Esophagus muscularis mucosa (tissue), 4 donors: Measurements from ENCODE around the gene SPNS3. TPM values are rescaled to one million over a fixed set of nuclear protein-coding genes. Genes with fewer than 3 reads are reported as not detected.
A peak's percentile ranks its signal among the peaks of the same experiment; 100 is the strongest.

Source experiments
- DNase-seq: peaks from one replicate; pipeline ENCODE4 v3.0.0-alpha.2; 2017; ENCODE audit errors: extremely low spot score
- H3K27ac ChIP-seq, 4 donors: fragments of 200-600 bp; sonication (generic); replicated peaks in 1 of 4; 1 replicate in 3 of 4; 2 replicates in 1 of 4; pipeline ENCODE4 v1.5.1; 2016 to 2019; ENCODE audit warnings: mild to moderate bottlenecking in 1 of 4
- H3K27me3 ChIP-seq, 4 donors: fragments of 200-600 bp; sonication (generic); one replicate each; pipeline versions ENCODE4 v1.5.1 to v1.6.0; 2016 to 2019
- H3K36me3 ChIP-seq, 4 donors: fragments of 200-600 bp; sonication (generic); one replicate each; pipeline ENCODE4 v1.5.1; 2016 to 2019
- H3K4me1 ChIP-seq, 4 donors: fragments of 200-600 bp; sonication (generic); one replicate each; pipeline ENCODE4 v1.5.1; 2016 to 2019
- H3K4me3 ChIP-seq, 4 donors: fragments of 200-600 bp; sonication (generic); 1 replicate in 2 of 4; 2 replicates in 2 of 4; pipeline ENCODE4 v1.5.1; 2016 to 2019; ENCODE audit warnings: mild to moderate bottlenecking in 4 of 4, moderate library complexity in 1 of 4
- H3K9me3 ChIP-seq, 4 donors: fragments of 200-600 bp; sonication (generic); 1 replicate in 3 of 4; 2 replicates in 1 of 4; pipeline ENCODE4 v1.5.1; 2016 to 2019
- CTCF ChIP-seq, 3 experiments: fragments of 200-600 bp in 2 of 3; fragments of 450-650 bp in 1 of 3; sonication (generic) in 2 of 3; IDR thresholded peaks; one replicate each; pipeline ENCODE4 v1.5.1; 2017 to 2019; ENCODE audit warnings: antibody characterized with exemption in 3 of 3, mild to moderate bottlenecking in 2 of 3, moderate library complexity in 1 of 3
- EP300 ChIP-seq: sonication (generic); formaldehyde crosslinking; IDR thresholded peaks from one replicate; pipeline ENCODE4 v1.6.1; 2017; ENCODE audit warnings: antibody characterized with exemption
- POLR2A ChIP-seq: fragments of 450-650 bp; IDR thresholded peaks from one replicate; pipeline ENCODE4 v1.6.1; 2017; ENCODE audit warnings: antibody characterized with exemption, moderate library complexity, mild to moderate bottlenecking, low read depth
- POLR2AphosphoS5 ChIP-seq, 2 donors: sonication (generic); formaldehyde crosslinking; IDR thresholded peaks; one replicate each; pipeline ENCODE4 v1.6.1; 2017; ENCODE audit warnings: antibody characterized with exemption in 2 of 2
- WGBS: methylation state at CpG from one replicate; pipeline ENCODE4 v1.1.5; 2018; 5-methylcytosine and 5-hydroxymethylcytosine counted together
- intact Hi-C: fragments of 100-400 bp; cut with DNase I; formaldehyde crosslinking; loops from one replicate; pipeline ENCODE4 v1.15.1; 2023
- total RNA-seq, 4 donors: library from RNA; depleted of rRNA; stranded (reverse); fragments of >200 nt; gene quantifications; one replicate each; pipeline versions ENCODE4 v1.1.0 to v1.2.1, GENCODE V29; 2016

The SPNS3 gene
- total RNA-seq, 4 donors from 2014 or later = 0.17 TPM; not detected in 3

GRCh38 chr17:4492721-4493561 lies 59.2 kb downstream of the SPNS3 start:
- Histone ChIP-seq H3K36me3 (no peaks in the 10 kb centered on the region), H3K27ac (no peak overlapping the region), H3K27me3 (no peaks in the 10 kb centered on the region), H3K4me3 (no peak overlapping the region), H3K9me3 (no peaks in the 10 kb centered on the region), H3K4me1 (peaks cover 0 to 10% (median 9%) of the 10 kb centered on the region in 4 donors)
- TF ChIP-seq POLR2AphosphoS5 (IDR thresholded peaks at IDR 0.05) = no peak
- no peak for TF ChIP-seq CTCF (IDR thresholded peaks at IDR 0.05)
- no peak for TF ChIP-seq POLR2A
- TF ChIP-seq EP300 = no peak
- WGBS = 51% methylated on average over 20 of the region's 20 CpGs
- no peak for DNase-seq
- intact Hi-C loops = no loop called here

- intact Hi-C loops = no loop called here
- peaks cover 25 to 38% (median 30%) of the 10 kb centered on the region in 4 donors for H3K4me1 ChIP-seq
- peak overlapping the region in 2 of 4 donors; percentile 16 to 51 for H3K27ac ChIP-seq
- no peak overlapping the region for H3K4me3 ChIP-seq
- WGBS = 61% methylated on average over 22 of the region's 23 CpGs
- no peak for DNase-seq
- peaks cover 0 to 31% (median 13%) of the 10 kb centered on the region in 4 donors for H3K27me3 ChIP-seq
- no peaks in the 10 kb centered on the region for H3K36me3 ChIP-seq
- H3K9me3 ChIP-seq = no peaks in the 10 kb centered on the region
- TF ChIP-seq POLR2AphosphoS5 (IDR thresholded peaks at IDR 0.05) (peak in 1 of 2 donors; percentile 32), CTCF (IDR thresholded peaks at IDR 0.05) (no peak), POLR2A (no peak)
These were observed 63.5 kb downstream of the SPNS3 start for GRCh38 chr17:4497101-4497824.

GRCh38 chr17:4498461-4499397 lies 65.0 kb downstream of the SPNS3 start, which contains the start of gene SPNS2:
Gene SPNS2 (plus strand): TSS chr17:4498881. CDS start chr17:4499048, 167 bp downstream.
- H3K36me3 ChIP-seq = no peaks in the 10 kb centered on the region
- no peak for TF ChIP-seq POLR2A
- TF ChIP-seq POLR2AphosphoS5 (IDR thresholded peaks at IDR 0.05) = peak; percentile 16 to 37
- H3K27me3 ChIP-seq = peaks cover 0 to 46% (median 16%) of the 10 kb centered on the region in 4 donors
- DNase-seq = no peak
- H3K9me3 ChIP-seq = no peaks in the 10 kb centered on the region
- peak within 1 kb of the TSS; percentile 45 to 72 (median 54) for H3K27ac ChIP-seq
- WGBS = 0% methylated on average over 21 of the region's 117 CpGs
- H3K4me3 ChIP-seq = peak within 1 kb of the TSS; percentile 53 to 59 (median 55)
- H3K4me1 ChIP-seq = peaks cover 36 to 45% (median 38%) of the 10 kb centered on the region in 4 donors
- intact Hi-C loops = no loop called here

- Histone ChIP-seq H3K36me3 (no peaks in the 10 kb centered on the region), H3K4me1 (peaks cover 38 to 52% (median 45%) of the 10 kb centered on the region in 4 donors), H3K4me3 (peak overlapping the region; percentile 53 to 59 (median 55)), H3K27ac (peak overlapping the region; percentile 35 to 72 (median 47)), H3K9me3 (no peaks in the 10 kb centered on the region), H3K27me3 (peaks cover 0 to 55% (median 16%) of the 10 kb centered on the region in 4 donors)
- intact Hi-C loops = no loop called here
- WGBS = 2% methylated on average over 39 of the region's 53 CpGs
- DNase-seq = no peak
- peak in 1 of 2 donors; percentile 16 for TF ChIP-seq POLR2AphosphoS5 (IDR thresholded peaks at IDR 0.05)
- TF ChIP-seq POLR2A = no peak
These were observed 65.9 kb downstream of the SPNS3 start for GRCh38 chr17:4499431-4500190.

- Histone ChIP-seq H3K36me3 (no peaks in the 10 kb centered on the region), H3K4me1 (peaks cover 38 to 56% (median 48%) of the 10 kb centered on the region in 4 donors), H3K9me3 (no peaks in the 10 kb centered on the region), H3K27ac (peak overlapping the region; percentile 35 to 72 (median 47)), H3K4me3 (peak overlapping the region; percentile 53 to 59 (median 55)), H3K27me3 (peaks cover 0 to 60% (median 16%) of the 10 kb centered on the region in 4 donors)
- no peak for TF ChIP-seq CTCF (IDR thresholded peaks at IDR 0.05)
- no peak for TF ChIP-seq POLR2A
- TF ChIP-seq EP300 = no peak
- no peak for TF ChIP-seq POLR2AphosphoS5 (IDR thresholded peaks at IDR 0.05)
- intact Hi-C loops = no loop called here
- no peak for DNase-seq
- WGBS = 31% methylated on average over 7 of the region's 7 CpGs
These were observed 66.4 kb downstream of the SPNS3 start for GRCh38 chr17:4500191-4500571.
